SK-N-SH (cell line): Measurements from ENCODE around the gene MCTP1. TPM values are rescaled to one million over a fixed set of nuclear protein-coding genes. Genes with fewer than 3 reads are reported as not detected.

ENCODE experiments used
- CTCF ChIA-PET: fragments of 300-600, 350-600 bp; formaldehyde crosslinking; extraction: SDS; loops from one replicate; lab custom pipeline; 2021; lab: Yijun Ruan, JAX
- POLR2A ChIA-PET: fragments of 350-600 bp; sonication (Branson Sonifier 250); formaldehyde crosslinking; extraction: SDS; loops from one replicate; lab custom pipeline; 2020; ENCODE audit warnings: antibody characterized with exemption, inconsistent platforms; lab: Yijun Ruan, JAX
- DNase-seq: peaks from one replicate; pipeline ENCODE4 v3.0.0; 2012
- H2AFZ ChIP-seq: fragments of 200-600 bp; sonication (generic); 2 replicates; pipeline ENCODE4 v1.8.1; 2016; ENCODE audit warnings: antibody characterized with exemption, mild to moderate bottlenecking, low read depth
- H3F3A ChIP-seq: fragments of 200-600 bp; sonication (generic); replicated peaks from 2 replicates; pipeline ENCODE3; 2016; ENCODE audit warnings: antibody characterized with exemption, mild to moderate bottlenecking; ENCODE audit not compliant: insufficient read depth
- H3K27ac ChIP-seq, 2 experiments: fragments of 200-500 bp in 1 of 2; fragments of 200-600 bp in 1 of 2; sonication (Bioruptor generic) in 1 of 2; sonication (generic), shearing (Covaris generic) in 1 of 2; 2 replicates each; pipeline versions ENCODE4 v1.5.1 to v1.6.1; 2014 to 2016; ENCODE audit warnings: low read depth in 2 of 2, inconsistent platforms in 1 of 2, low read length in 1 of 2, mild to moderate bottlenecking in 1 of 2, mixed read lengths in 1 of 2
- H3K27me3 ChIP-seq: fragments of 200-600 bp; sonication (generic), shearing (Covaris generic); 2 replicates; pipeline ENCODE4 v1.6.1; 2016; ENCODE audit warnings: mixed run types; ENCODE audit not compliant: insufficient read depth
- H3K36me3 ChIP-seq, 2 experiments: fragments of 200-500 bp in 1 of 2; fragments of 200-600 bp in 1 of 2; sonication (Bioruptor generic) in 1 of 2; sonication (generic) in 1 of 2; replicated peaks in 1 of 2; 2 replicates each; pipeline versions ENCODE3 to v1.5.1; 2014 to 2016; ENCODE audit warnings: low read length in 1 of 2, mild to moderate bottlenecking in 1 of 2; ENCODE audit not compliant: insufficient read depth in 2 of 2, control insufficient read depth in 1 of 2
- H3K4me1 ChIP-seq, 2 experiments: fragments of 200-500 bp in 1 of 2; fragments of 200-600 bp in 1 of 2; sonication (Bioruptor generic) in 1 of 2; sonication (generic), shearing (Covaris generic) in 1 of 2; 2 replicates each; pipeline versions ENCODE4 v1.5.1 to v1.6.1; 2014 to 2016; ENCODE audit warnings: low read depth in 1 of 2, low read length in 1 of 2, mixed run types in 1 of 2; ENCODE audit not compliant: insufficient read depth in 2 of 2, control insufficient read depth in 1 of 2
- H3K4me2 ChIP-seq: fragments of 200-600 bp; sonication (generic), shearing (Covaris generic); 2 replicates; pipeline ENCODE4 v1.6.1; 2017; ENCODE audit warnings: mixed run types
- H3K4me3 ChIP-seq, 2 experiments: fragments of 200-500 bp in 1 of 2; fragments of 200-600 bp in 1 of 2; sonication (Bioruptor generic) in 1 of 2; sonication (generic), shearing (Covaris generic) in 1 of 2; 2 replicates each; pipeline versions ENCODE4 v1.5.1 to v1.8.1; 2014 to 2016; ENCODE audit warnings: low read depth in 2 of 2, inconsistent platforms in 1 of 2, low read length in 1 of 2, mild to moderate bottlenecking in 1 of 2, mixed read lengths in 1 of 2, moderate library complexity in 1 of 2
- H3K79me2 ChIP-seq: fragments of 200-600 bp; sonication (generic); 2 replicates; pipeline ENCODE4 v1.8.1; 2017; ENCODE audit warnings: mild to moderate bottlenecking; ENCODE audit not compliant: insufficient read depth
- H3K9ac ChIP-seq: fragments of 200-600 bp; sonication (generic); 2 replicates; pipeline ENCODE4 v1.6.1; 2017; ENCODE audit warnings: mixed run types
- H3K9me2 ChIP-seq: fragments of 200-600 bp; sonication (generic); 2 replicates; pipeline ENCODE4 v1.6.1; 2017; ENCODE audit warnings: mixed run types
- H3K9me3 ChIP-seq: fragments of 200-600 bp; sonication (generic); 2 replicates; pipeline ENCODE4 v1.6.1; 2017; ENCODE audit warnings: mixed run types, mild to moderate bottlenecking, moderate library complexity
- H4K20me1 ChIP-seq: fragments of 200-600 bp; sonication (generic); 2 replicates; pipeline ENCODE4 v1.6.1; 2017; ENCODE audit warnings: mild to moderate bottlenecking, mixed run types; ENCODE audit not compliant: insufficient read depth
- CHD2 ChIP-seq: fragments of 150-350 bp; IDR thresholded peaks from 2 replicates; pipeline ENCODE4 v1.6.1; 2018; ENCODE audit warnings: low read length; ENCODE audit not compliant: partially characterized antibody
- ELF1 ChIP-seq: IDR thresholded peaks from 2 replicates; pipeline ENCODE4 v1.4.0; 2012
- EZH2phosphoT487 ChIP-seq: fragments of 200-600 bp; sonication (generic); IDR thresholded peaks from 2 replicates; pipeline ENCODE4 v1.6.1; 2017; ENCODE audit warnings: low read depth, mixed run types, mild to moderate bottlenecking, antibody characterized with exemption, moderate library complexity, borderline replicate concordance
- FOSL2 ChIP-seq: IDR thresholded peaks from 2 replicates; pipeline ENCODE4 v1.4.0; 2012; ENCODE audit warnings: low read depth, mild to moderate bottlenecking, moderate library complexity, borderline replicate concordance
- FOXJ3 ChIP-seq: sonication (generic); formaldehyde crosslinking; IDR thresholded peaks from 2 replicates; pipeline ENCODE4 v1.5.1; 2020; ENCODE audit warnings: mild to moderate bottlenecking, missing genetic modification reagents
- FOXM1 ChIP-seq: IDR thresholded peaks from 2 replicates; pipeline ENCODE4 v1.4.0; 2012; ENCODE audit warnings: low read depth, mild to moderate bottlenecking
- GABPA ChIP-seq: IDR thresholded peaks from 2 replicates; pipeline ENCODE4 v1.4.0; 2012; ENCODE audit warnings: low read depth, mild to moderate bottlenecking
- GATA2 ChIP-seq: sonication (generic); formaldehyde crosslinking; IDR thresholded peaks from 2 replicates; pipeline ENCODE4 v1.5.0; 2020; ENCODE audit warnings: mild to moderate bottlenecking, missing genetic modification reagents
- JUND ChIP-seq: IDR thresholded peaks from 2 replicates; pipeline ENCODE4 v1.4.0; 2012
- MEF2A ChIP-seq: IDR thresholded peaks from 2 replicates; pipeline ENCODE4 v1.4.0; 2012; ENCODE audit warnings: low read depth, borderline replicate concordance
- MXI1 ChIP-seq: IDR thresholded peaks from 2 replicates; pipeline ENCODE4 v1.6.1; 2012; ENCODE audit warnings: mild to moderate bottlenecking, low read depth, low read length, improper control_type of control experiment
- NRF1 ChIP-seq: IDR thresholded peaks from 2 replicates; pipeline ENCODE4 v1.6.1; 2012; ENCODE audit warnings: low read depth, mild to moderate bottlenecking, low read length
- RAD21 ChIP-seq: IDR thresholded peaks from 2 replicates; pipeline ENCODE4 v1.6.1; 2012; ENCODE audit warnings: mild to moderate bottlenecking, low read length
- RFX5 ChIP-seq: IDR thresholded peaks from 2 replicates; pipeline ENCODE4 v1.6.1; 2012; ENCODE audit warnings: mild to moderate bottlenecking, improper control_type of control experiment, low read length
- RXRA ChIP-seq: IDR thresholded peaks from 2 replicates; pipeline ENCODE4 v1.4.0; 2012; ENCODE audit warnings: low read depth, mild to moderate bottlenecking, borderline replicate concordance
- SIN3A ChIP-seq: IDR thresholded peaks from 2 replicates; pipeline ENCODE4 v1.6.1; 2012; ENCODE audit warnings: low read depth, mild to moderate bottlenecking, low read length, moderate library complexity, borderline replicate concordance
- TCF12 ChIP-seq: IDR thresholded peaks from 2 replicates; pipeline ENCODE4 v1.4.0; 2012
- TEAD4 ChIP-seq: IDR thresholded peaks from 2 replicates; pipeline ENCODE4 v1.4.0; 2012; ENCODE audit warnings: mild to moderate bottlenecking, borderline replicate concordance; ENCODE audit not compliant: insufficient read depth
- USF1 ChIP-seq: IDR thresholded peaks from 2 replicates; pipeline ENCODE4 v1.4.0; 2012; ENCODE audit warnings: low read depth, borderline replicate concordance
- YY1 ChIP-seq: IDR thresholded peaks from 2 replicates; pipeline ENCODE4 v1.4.0; 2012; ENCODE audit warnings: low read depth, mild to moderate bottlenecking
- WGBS: methylation state at CpG from one replicate; pipeline ENCODE4 v1.1.6; 2017; ENCODE audit warnings: low lambda C conversion rate; 5-methylcytosine and 5-hydroxymethylcytosine counted together
- polyA plus RNA-seq, 3 experiments: library from polyadenylated mRNA; depleted of rRNA; stranded (reverse); fragments of >200 nt; gene quantifications; 2 replicates each; pipeline ENCODE4 v1.2.3, GENCODE V29; 2012
- TF ChIP-seq, protein P1 (sequence below): IDR thresholded peaks from 2 replicates; pipeline ENCODE4; 2012
- TF ChIP-seq, protein P2 (sequence below): IDR thresholded peaks from 2 replicates; pipeline ENCODE4 v1.4.0; 2012; ENCODE audit warnings: low read depth
- TF ChIP-seq, protein P3 (sequence below): fragments of 150-350 bp; IDR thresholded peaks from 2 replicates; pipeline ENCODE4 v1.6.1; 2016; ENCODE audit warnings: mild to moderate bottlenecking, low read depth, low read length
- TF ChIP-seq, protein P4 (sequence below): IDR thresholded peaks from 2 replicates; pipeline ENCODE4 v1.4.0; 2012; ENCODE audit warnings: low read depth, borderline replicate concordance

Gene MCTP1
- polyA plus RNA-seq, 1 of the 3 experiments (the other 2 are of a cell fraction) = 0.53 TPM

GRCh38 chr5:95066048-95066447, 218.8 kb downstream of the MCTP1 start:
- DNase-seq = no peak
- Histone ChIP-seq H3K36me3 (no peaks in the 10 kb centered on the region), H3K27ac (no peak overlapping the region), H3K4me1 (no peaks in the 10 kb centered on the region; a peak in 2 of 4 replicates), H3K27me3 (no peaks in the 10 kb centered on the region), H3K9ac (no peak overlapping the region), H3K4me3 (no peak overlapping the region), H3K4me2 (no peak overlapping the region), H2AFZ (no peak overlapping the region), H3K79me2 (no peaks in the 10 kb centered on the region), H4K20me1 (no peaks in the 10 kb centered on the region), H3K9me3 (no peaks in the 10 kb centered on the region), H3K9me2 (no peaks in the 10 kb centered on the region), H3F3A (no peaks in the 10 kb centered on the region)
- POLR2A ChIA-PET = no interaction called here
- TF ChIP-seq TCF12 (no peak), RXRA (no peak), GATA2 (CRISPR knock-in tag) (no peak), JUND (no peak), EZH2phosphoT487 (no peak), NRF1 (no peak), MXI1 (no peak), SIN3A (no peak), RAD21 (no peak), FOXJ3 (CRISPR knock-in tag) (no peak), TEAD4 (no peak), FOXM1 (no peak), CHD2 (no peak), MEF2A (no peak), RFX5 (no peak)
- TF ChIP-seq, protein P1, sequence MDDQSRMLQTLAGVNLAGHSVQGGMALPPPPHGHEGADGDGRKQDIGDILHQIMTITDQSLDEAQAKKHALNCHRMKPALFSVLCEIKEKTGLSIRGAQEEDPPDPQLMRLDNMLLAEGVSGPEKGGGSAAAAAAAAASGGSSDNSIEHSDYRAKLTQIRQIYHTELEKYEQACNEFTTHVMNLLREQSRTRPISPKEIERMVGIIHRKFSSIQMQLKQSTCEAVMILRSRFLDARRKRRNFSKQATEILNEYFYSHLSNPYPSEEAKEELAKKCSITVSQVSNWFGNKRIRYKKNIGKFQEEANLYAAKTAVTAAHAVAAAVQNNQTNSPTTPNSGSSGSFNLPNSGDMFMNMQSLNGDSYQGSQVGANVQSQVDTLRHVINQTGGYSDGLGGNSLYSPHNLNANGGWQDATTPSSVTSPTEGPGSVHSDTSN = no peak
- TF ChIP-seq, protein P2, sequence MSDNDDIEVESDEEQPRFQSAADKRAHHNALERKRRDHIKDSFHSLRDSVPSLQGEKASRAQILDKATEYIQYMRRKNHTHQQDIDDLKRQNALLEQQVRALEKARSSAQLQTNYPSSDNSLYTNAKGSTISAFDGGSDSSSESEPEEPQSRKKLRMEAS = no peak
- TF ChIP-seq, protein P3, sequence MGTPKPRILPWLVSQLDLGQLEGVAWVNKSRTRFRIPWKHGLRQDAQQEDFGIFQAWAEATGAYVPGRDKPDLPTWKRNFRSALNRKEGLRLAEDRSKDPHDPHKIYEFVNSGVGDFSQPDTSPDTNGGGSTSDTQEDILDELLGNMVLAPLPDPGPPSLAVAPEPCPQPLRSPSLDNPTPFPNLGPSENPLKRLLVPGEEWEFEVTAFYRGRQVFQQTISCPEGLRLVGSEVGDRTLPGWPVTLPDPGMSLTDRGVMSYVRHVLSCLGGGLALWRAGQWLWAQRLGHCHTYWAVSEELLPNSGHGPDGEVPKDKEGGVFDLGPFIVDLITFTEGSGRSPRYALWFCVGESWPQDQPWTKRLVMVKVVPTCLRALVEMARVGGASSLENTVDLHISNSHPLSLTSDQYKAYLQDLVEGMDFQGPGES = no peak
- 5% methylated on average over 1 of the region's 1 CpG for WGBS
- CTCF ChIA-PET = interaction anchor here (0.6 to 0.7 kb wide), 2 partner anchors 167 to 1456 kb away, joined by 3 to 5 read pairs; no protein-coding TSS in a partner anchor

DNA sequence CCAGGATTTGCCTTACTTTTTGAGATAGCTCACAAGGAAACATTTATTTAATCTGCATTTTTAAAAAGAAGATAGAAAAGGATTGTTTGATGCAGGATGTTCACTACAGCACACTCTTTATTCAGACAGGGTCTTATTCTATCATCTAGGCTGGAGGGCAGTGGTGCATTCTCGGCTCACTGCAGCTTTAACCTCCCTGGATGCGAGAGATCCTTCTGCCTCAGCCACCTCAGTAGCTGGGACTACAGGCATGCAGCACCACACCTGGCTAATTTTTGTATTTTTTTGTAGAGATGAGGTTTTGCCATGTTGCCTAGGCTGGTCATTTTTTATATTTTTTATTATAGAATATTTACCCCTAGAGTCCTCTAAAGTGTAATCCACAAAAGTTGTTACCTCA, 221.4 kb downstream of the MCTP1 start:
- ChIA-PET POLR2A (no interaction called here), CTCF (interaction anchor here (1.4 to 1.5 kb wide), 2 partner anchors 14 to 26 kb away, joined by 3 read pairs; no protein-coding TSS in a partner anchor)
- Histone ChIP-seq H3K4me3 (no peak overlapping the region), H3K79me2 (no peaks in the 10 kb centered on the region), H3K27ac (no peak overlapping the region), H4K20me1 (no peaks in the 10 kb centered on the region), H3K9me3 (no peaks in the 10 kb centered on the region), H3K4me2 (no peak overlapping the region), H2AFZ (no peak overlapping the region), H3K9ac (no peak overlapping the region), H3K27me3 (peaks cover 4% of the 10 kb centered on the region; the same call in 1 of the 2 replicates), H3F3A (no peaks in the 10 kb centered on the region), H3K4me1 (no peaks in the 10 kb centered on the region; a peak in 1 of 4 replicates), H3K36me3 (no peaks in the 10 kb centered on the region), H3K9me2 (no peaks in the 10 kb centered on the region)
- no peak for DNase-seq
- 21% methylated on average over 2 of the region's 2 CpGs for WGBS
- no peak for TF ChIP-seq YY1
- TF ChIP-seq NRF1 = no peak
- no peak for TF ChIP-seq FOXM1
- no peak for TF ChIP-seq USF1
- TF ChIP-seq FOSL2 = no peak
- no peak for TF ChIP-seq MEF2A
- no peak for TF ChIP-seq MXI1
- TF ChIP-seq GABPA = no peak
- TF ChIP-seq ELF1 = no peak
- TF ChIP-seq, protein P4, sequence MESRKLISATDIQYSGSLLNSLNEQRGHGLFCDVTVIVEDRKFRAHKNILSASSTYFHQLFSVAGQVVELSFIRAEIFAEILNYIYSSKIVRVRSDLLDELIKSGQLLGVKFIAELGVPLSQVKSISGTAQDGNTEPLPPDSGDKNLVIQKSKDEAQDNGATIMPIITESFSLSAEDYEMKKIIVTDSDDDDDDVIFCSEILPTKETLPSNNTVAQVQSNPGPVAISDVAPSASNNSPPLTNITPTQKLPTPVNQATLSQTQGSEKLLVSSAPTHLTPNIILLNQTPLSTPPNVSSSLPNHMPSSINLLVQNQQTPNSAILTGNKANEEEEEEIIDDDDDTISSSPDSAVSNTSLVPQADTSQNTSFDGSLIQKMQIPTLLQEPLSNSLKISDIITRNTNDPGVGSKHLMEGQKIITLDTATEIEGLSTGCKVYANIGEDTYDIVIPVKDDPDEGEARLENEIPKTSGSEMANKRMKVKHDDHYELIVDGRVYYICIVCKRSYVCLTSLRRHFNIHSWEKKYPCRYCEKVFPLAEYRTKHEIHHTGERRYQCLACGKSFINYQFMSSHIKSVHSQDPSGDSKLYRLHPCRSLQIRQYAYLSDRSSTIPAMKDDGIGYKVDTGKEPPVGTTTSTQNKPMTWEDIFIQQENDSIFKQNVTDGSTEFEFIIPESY = no peak
- no peak for TF ChIP-seq GATA2 (CRISPR knock-in tag)
- TF ChIP-seq FOXJ3 (CRISPR knock-in tag) = no peak
- no peak for TF ChIP-seq TEAD4
